Activated T-helper 1 cell treated with anti-CD3 and anti-CD28 coated beads, Interleukin-12 subunit alpha, Interleukin-12 subunit beta, Interleukin-2, Interleukin-4 antibody, amounts not matched to agents 30 ng/mL and 10 ng/mL and 1 ng/mL, durations not matched to agents 14 hours and 24 hours and 36 hours (primary cell): ENCODE results near the gene OVOL3. TPM values are rescaled to one million over a fixed set of nuclear protein-coding genes. Genes with fewer than 3 reads are reported as not detected.

Experiments
- total RNA-seq: library from RNA; stranded (reverse); gene quantifications from 2 replicates; pipeline ENCODE4 v1.2.3, GENCODE V29; 2022

OVOL3 gene
- total RNA-seq, 1 donor from 2014 or later, result not detected

Other genes with a start within 250 kb of the OVOL3 start
- 2.3 and 2.4 TPM in 2 replicates for gene APLP1, start 242.6 kb upstream of the OVOL3 start, total RNA-seq
- 163 and 164 TPM in 2 replicates for gene NFKBID, start 210.6 kb upstream of the OVOL3 start, total RNA-seq
- 58.5 and 62.2 TPM in 2 replicates for gene HCST, start 208.6 kb upstream of the OVOL3 start, total RNA-seq
- gene TYROBP, start 202.8 kb upstream of the OVOL3 start, total RNA-seq, result not detected in 2 replicates
- gene LRFN3, start 174.8 kb upstream of the OVOL3 start, total RNA-seq, result 11.6 and 13.6 TPM in 2 replicates
- gene SDHAF1, start 116.0 kb upstream of the OVOL3 start, total RNA-seq, result 21.2 and 24.5 TPM in 2 replicates
- gene SYNE4, start 102.3 kb upstream of the OVOL3 start, total RNA-seq, result 1.7 and 1.8 TPM in 2 replicates
- gene ALKBH6, start 96.9 kb upstream of the OVOL3 start, total RNA-seq, result 48.3 and 60.6 TPM in 2 replicates
- 2.2 and 4.4 TPM in 2 replicates for gene CLIP3, start 78.3 kb upstream of the OVOL3 start, total RNA-seq
- 1.6 TPM in 2 replicates for gene THAP8, start 56.9 kb upstream of the OVOL3 start, total RNA-seq
- 22.0 and 24.9 TPM in 2 replicates for gene WDR62, start 56.2 kb upstream of the OVOL3 start, total RNA-seq
- 76.3 and 92.4 TPM in 2 replicates for gene POLR2I, start 3.7 kb downstream of the OVOL3 start, total RNA-seq
- gene TBCB, start 4.3 kb downstream of the OVOL3 start, total RNA-seq, result 127 and 143 TPM in 2 replicates
- gene CAPNS1, start 28.9 kb downstream of the OVOL3 start, total RNA-seq, result 326 and 335 TPM in 2 replicates
- not detected in 2 replicates for gene COX7A1, start 41.3 kb downstream of the OVOL3 start, total RNA-seq
- gene ZNF565, start 103.5 kb downstream of the OVOL3 start, total RNA-seq, result 2.1 and 2.4 TPM in 2 replicates
- gene ZNF146, start 104.0 kb downstream of the OVOL3 start, total RNA-seq, result 82.5 and 94.0 TPM in 2 replicates